K562 (cell line): ENCODE data around the gene KAZALD1. TPM values are rescaled to one million over a fixed set of nuclear protein-coding genes. Genes with fewer than 3 reads are reported as not detected.

Experiments
- CREM ChIP-seq: IDR thresholded peaks from 2 replicates; pipeline ENCODE4 v1.6.1; 2014; ENCODE audit warnings: antibody characterized with exemption, low read depth
- ETS2 ChIP-seq: IDR thresholded peaks from 2 replicates; pipeline ENCODE4 v1.6.1; 2016; ENCODE audit warnings: borderline replicate concordance, missing genetic modification characterization, mild to moderate bottlenecking, moderate library complexity, missing compliant biosample characterization; ENCODE audit not compliant: poor library complexity, severe bottlenecking
- KLF10 ChIP-seq: fragments of 250-450 bp; sonication (Bioruptor Pico); IDR thresholded peaks from 2 replicates; pipeline ENCODE4 v1.6.1; 2021; ENCODE audit warnings: matching md5 sums
- LARP7 ChIP-seq: fragments of 450-650 bp; IDR thresholded peaks from 2 replicates; pipeline ENCODE4 v1.6.1; 2016
- LCOR ChIP-seq: sonication (generic); formaldehyde crosslinking; IDR thresholded peaks from 2 replicates; pipeline ENCODE4 v1.8.0; 2022; ENCODE audit warnings: mild to moderate bottlenecking, missing genetic modification reagents
- MAZ ChIP-seq, 2 experiments: fragments of 450-650 bp in 1 of 2; sonication (generic) in 1 of 2; formaldehyde crosslinking; IDR thresholded peaks in 1 of 2; conservative IDR thresholded peaks in 1 of 2; 2 replicates each; pipeline versions ENCODE4 v1.4.0 to v1.5.0; 2020; ENCODE audit warnings: mild to moderate bottlenecking in 1 of 2, missing genetic modification reagents in 1 of 2
- MYC ChIP-seq, 2 experiments: fragments of 250-450 bp in 1 of 2; sonication (Bioruptor Pico) in 1 of 2; IDR thresholded peaks; 2 replicates each; pipeline versions ENCODE4 v1.5.1 to v1.6.1; 2012 to 2021; ENCODE audit warnings: low read depth in 2 of 2, borderline replicate concordance in 1 of 2, improper control_type of control experiment in 1 of 2, low read length in 1 of 2, mild to moderate bottlenecking in 1 of 2, moderate library complexity in 1 of 2
- NELFE ChIP-seq: IDR thresholded peaks from 2 replicates; pipeline ENCODE4 v1.6.1; 2011; ENCODE audit warnings: mild to moderate bottlenecking; ENCODE audit not compliant: insufficient read depth, insufficient read length
- PRPF4 ChIP-seq: fragments of 200-400 bp; formaldehyde crosslinking; IDR thresholded peaks from one replicate; pipeline ENCODE4 v1.6.1; 2017; ENCODE audit warnings: low read length, low read depth, mild to moderate bottlenecking; ENCODE audit not compliant: insufficient read depth, poor library complexity, severe bottlenecking
- RAD21 ChIP-seq, 2 experiments: fragments of 250-450 bp in 1 of 2; fragments of 450-650 bp in 1 of 2; sonication (Bioruptor Pico) in 1 of 2; formaldehyde crosslinking in 1 of 2; IDR thresholded peaks in 1 of 2; conservative IDR thresholded peaks in 1 of 2; 2 replicates each; pipeline versions ENCODE4 v1.4.0 to v1.8.0; 2020 to 2022; ENCODE audit warnings: mild to moderate bottlenecking in 2 of 2, moderate library complexity in 1 of 2
- RBM14 ChIP-seq: fragments of 200-400 bp; formaldehyde crosslinking; IDR thresholded peaks from 2 replicates; pipeline ENCODE4 v1.6.1; 2018; ENCODE audit warnings: low read depth, mild to moderate bottlenecking, low read length, moderate library complexity, borderline replicate concordance; ENCODE audit not compliant: insufficient read depth
- RBM17 ChIP-seq: fragments of 200-400 bp; formaldehyde crosslinking; IDR thresholded peaks from 2 replicates; pipeline ENCODE4 v1.6.1; 2017; ENCODE audit warnings: low read depth, mild to moderate bottlenecking, low read length, borderline replicate concordance
- RFX1 ChIP-seq: fragments of 450-650 bp; IDR thresholded peaks from 2 replicates; pipeline ENCODE4 v1.6.1; 2016; ENCODE audit warnings: mild to moderate bottlenecking, moderate library complexity
- RNF219 ChIP-seq: fragments of 250-450 bp; sonication (Bioruptor Pico); IDR thresholded peaks from 2 replicates; pipeline ENCODE4 v1.5.0; 2022; ENCODE audit warnings: mild to moderate bottlenecking
- TAF7 ChIP-seq: fragments of 450-650 bp; IDR thresholded peaks from 2 replicates; pipeline ENCODE4 v1.6.1; 2016; ENCODE audit warnings: missing genetic modification characterization, missing compliant biosample characterization
- TEAD4 ChIP-seq, 2 experiments: sonication (generic) in 1 of 2; formaldehyde crosslinking in 1 of 2; IDR thresholded peaks; 2 replicates each; pipeline versions ENCODE4 v1.6.1 to v1.8.0; 2012 to 2022; ENCODE audit warnings: borderline replicate concordance in 1 of 2, inconsistent platforms in 1 of 2, low read length in 1 of 2, mild to moderate bottlenecking in 1 of 2, missing genetic modification reagents in 1 of 2
- VEZF1 ChIP-seq: fragments of 200-800 bp; sonication (Bioruptor generic); IDR thresholded peaks from 2 replicates; pipeline ENCODE4 v1.6.1; 2017; ENCODE audit warnings: missing genetic modification characterization, missing compliant biosample characterization
- XRCC3 ChIP-seq: fragments of 450-650 bp; IDR thresholded peaks from 2 replicates; pipeline ENCODE4 v1.6.1; 2017; ENCODE audit warnings: mild to moderate bottlenecking, moderate library complexity
- ZNF124 ChIP-seq: sonication (generic); formaldehyde crosslinking; IDR thresholded peaks from 2 replicates; pipeline ENCODE4 v1.8.1; 2022; ENCODE audit warnings: missing genetic modification reagents
- ZNF146 ChIP-seq: IDR thresholded peaks from one replicate; pipeline ENCODE4 v1.6.1; 2018; ENCODE audit warnings: missing compliant biosample characterization; ENCODE audit not compliant: unreplicated experiment
- ZNF217 ChIP-seq: sonication (generic); formaldehyde crosslinking; IDR thresholded peaks from 2 replicates; pipeline ENCODE4 v1.8.0; 2022; ENCODE audit warnings: mild to moderate bottlenecking, missing genetic modification reagents
- ZNF561 ChIP-seq: fragments of 450-650 bp; formaldehyde crosslinking; conservative IDR thresholded peaks from 2 replicates; pipeline ENCODE4 v1.4.0; 2020; ENCODE audit warnings: mild to moderate bottlenecking, moderate library complexity
- ZNF76 ChIP-seq: fragments of 250-450 bp; sonication (Bioruptor Pico); IDR thresholded peaks from 2 replicates; pipeline ENCODE4 v1.4.0; 2020; ENCODE audit warnings: mild to moderate bottlenecking, moderate library complexity, borderline replicate concordance
- polyA plus RNA-seq, 8 experiments: library from polyadenylated mRNA; depleted of rRNA in 4 of 8; stranded (reverse) in 5 of 8; unstranded in 3 of 8; fragments of >200 nt; fragmentation: Nextera tagmentation in 2 of 8; fragmentation: Illumina TruSeq in 1 of 8; extraction: Ambion mirVana in 2 of 8; extraction: Trizol in 1 of 8; gene quantifications; 2 replicates each; pipeline versions ENCODE4 v1.2.1 to v1.2.3, GENCODE V29; 2011 to 2014; ENCODE audit warnings: inconsistent platforms in 1 of 8, missing spikeins in 1 of 8
- total RNA-seq, 7 experiments: library from RNA; depleted of rRNA in 6 of 7; stranded (reverse); fragments of >200 nt in 6 of 7; fragmentation: Illumina TruSeq in 2 of 7; extraction: Trizol in 2 of 7; gene quantifications; 2 replicates each; pipeline versions ENCODE4 v1.2.1 to v1.2.3, GENCODE V29; 2011 to 2021; ENCODE audit warnings: low replicate concordance in 1 of 7

Gene KAZALD1
- total and polyA plus RNA-seq, 9 of the 15 experiments (the other 6 are each of a cell fraction or from before 2014, with no cell fraction given), result 0.15 to 10.0 (median 4.9) TPM

GRCh38 chr10:101067356-101068083 is 5.7 kb downstream of the KAZALD1 start (continued):
- TF ChIP-seq PRPF4 (no peak), RAD21 (CRISPR knock-in tag; conservative IDR thresholded peaks at IDR 0.05 in 1 of 2, IDR thresholded peaks at IDR 0.05 in 1 of 2) (peak; percentile 72 to 80), RBM17 (no peak), CREM (peak; percentile 35; the same call in 1 of the 2 replicates), MYC (IDR thresholded peaks at IDR 0.05; ENCODE audit: low read depth, low read length) (no peak), MYC (CRISPR knock-in tag; IDR thresholded peaks at IDR 0.05; ENCODE audit: borderline replicate concordance, low read depth) (no peak), ZNF217 (CRISPR knock-in tag) (no peak), LCOR (CRISPR knock-in tag) (peak; percentile 53; the same call in 1 of the 2 replicates), ZNF76 (no peak), ETS2 (tag) (no peak), LARP7 (no peak), RBM14 (no peak), NELFE (no peak), KLF10 (CRISPR knock-in tag) (no peak), XRCC3 (no peak), ZNF146 (CRISPR knock-in tag) (no peak), TAF7 (tag) (no peak), RFX1 (no peak), RNF219 (CRISPR knock-in tag) (no peak), ZNF561 (no peak), ZNF124 (CRISPR knock-in tag) (no peak), TEAD4 (IDR thresholded peaks at IDR 0.05; ENCODE audit: low read length) (no peak), TEAD4 (CRISPR knock-in tag; IDR thresholded peaks at IDR 0.05; ENCODE audit: borderline replicate concordance) (no peak), MAZ (CRISPR knock-in tag; conservative IDR thresholded peaks at IDR 0.05 in 1 of 2, IDR thresholded peaks at IDR 0.05 in 1 of 2) (0 out of 4 replicates have a peak, but pooled peaks of 1 of the 2 experiments have one; percentile 51), VEZF1 (CRISPR knock-in tag) (peak; percentile 62)
